Measurements from ENCODE around the gene TMEM161B.

Gene TMEM161B

GRCh38 chr5:88263349-88263748, 5.3 kb downstream of the TMEM161B start:
- no peak for TF ChIP-seq CTCF (IDR thresholded peaks at IDR 0.05; ENCODE audit: control insufficient read depth, extremely low read depth, insufficient read depth)
- DNase-seq (ENCODE audit: low read depth), result no peak
- H3K4me3 ChIP-seq (ENCODE audit: low read depth, low read length), result no peak overlapping the region

- TF ChIP-seq CTCF (IDR thresholded peaks at IDR 0.05; ENCODE audit: control insufficient read depth, extremely low read depth, insufficient read depth), result no peak
- no peak for DNase-seq (ENCODE audit: low read depth)
- H3K4me3 ChIP-seq (ENCODE audit: low read depth, low read length), result no peak overlapping the region
Observed at GRCh38 chr5:88262116-88262515, 6.5 kb downstream of the TMEM161B start.

- TF ChIP-seq CTCF (IDR thresholded peaks at IDR 0.05; ENCODE audit: control insufficient read depth, extremely low read depth, insufficient read depth), result no peak
- H3K4me3 ChIP-seq (ENCODE audit: low read depth, low read length), result no peak overlapping the region
- DNase-seq (ENCODE audit: low read depth), result no peak
Observed at GRCh38 chr5:88258636-88259035, 10.0 kb downstream of the TMEM161B start.

- TF ChIP-seq CTCF (IDR thresholded peaks at IDR 0.05; ENCODE audit: control insufficient read depth, extremely low read depth, insufficient read depth), result no peak
- H3K4me3 ChIP-seq (ENCODE audit: low read depth, low read length), result no peak overlapping the region
- peak; percentile 50 for DNase-seq (ENCODE audit: low read depth)
Observed at GRCh38 chr5:88256872-88257271, 11.8 kb downstream of the TMEM161B start.

GRCh38 chr5:88256037-88256436, 12.6 kb downstream of the TMEM161B start:
- peak; percentile 72 for DNase-seq (ENCODE audit: low read depth)

GRCh38 chr5:88254320-88254719, 14.3 kb downstream of the TMEM161B start:
- no peak overlapping the region for H3K4me3 ChIP-seq (ENCODE audit: low read depth, low read length)
- no peak for DNase-seq (ENCODE audit: low read depth)
- no peak for TF ChIP-seq CTCF (IDR thresholded peaks at IDR 0.05; ENCODE audit: control insufficient read depth, extremely low read depth, insufficient read depth)

More at GRCh38 chr5:88256037-88256436, 12.6 kb downstream of the TMEM161B start:
- TF ChIP-seq CTCF (IDR thresholded peaks at IDR 0.05; ENCODE audit: control insufficient read depth, extremely low read depth, insufficient read depth), result no peak
- H3K4me3 ChIP-seq (ENCODE audit: low read depth, low read length), result no peak overlapping the region

- DNase-seq (ENCODE audit: low read depth), result no peak
- no peak for TF ChIP-seq CTCF (IDR thresholded peaks at IDR 0.05; ENCODE audit: control insufficient read depth, extremely low read depth, insufficient read depth)
- no peak overlapping the region for H3K4me3 ChIP-seq (ENCODE audit: low read depth, low read length)
Observed at GRCh38 chr5:88251048-88251711, 17.5 kb downstream of the TMEM161B start.

Measured in LNCaP clone FGC (cell line).